ENCODE measurements around the gene UBL3. TPM values are rescaled to one million over a fixed set of nuclear protein-coding genes. Genes with fewer than 3 reads are reported as not detected.

UBL3 gene
- total RNA-seq, 1 experiment from 2014 or later, result 24.4 TPM

- Histone ChIP-seq H3K4me2 (no peak overlapping the region), H3K9me2 (ENCODE audit: insufficient read depth) (no peaks in the 10 kb centered on the region), H3K36me3 (ENCODE audit: low read depth) (no peaks in the 10 kb centered on the region), H3F3A (ENCODE audit: insufficient read depth, low read depth) (no peaks in the 10 kb centered on the region), H3K9me3 (ENCODE audit: insufficient read depth, low read depth) (peaks cover 4% of the 10 kb centered on the region; the same call in 1 of the 2 replicates), H3K27ac (no peak overlapping the region), H2AFZ (no peak overlapping the region), H4K20me1 (ENCODE audit: insufficient read depth) (peaks cover 20% of the 10 kb centered on the region), H3K4me1 (replicated peaks; ENCODE audit: insufficient read depth) (no peaks in the 10 kb centered on the region), H3K27me3 (ENCODE audit: insufficient read depth, low read depth) (no peaks in the 10 kb centered on the region), H3K4me3 (no peak overlapping the region), H3K79me2 (ENCODE audit: low read depth) (peaks cover 92% of the 10 kb centered on the region)
- CTCF ChIA-PET, result no interaction called here
- TF ChIP-seq CTCF (conservative IDR thresholded peaks at IDR 0.05) (no peak), EZH2 (IDR thresholded peaks at IDR 0.05; ENCODE audit: low read depth) (no peak)
- intact Hi-C loops (cut with micrococcal nuclease; ENCODE audit: unreplicated experiment), result no loop called here
- no peak for DNase-seq
- POLR2A ChIA-PET (ENCODE audit: unreplicated experiment), result no interaction called here
- BruUV-seq (replicated peaks), result no TSS peak
Observed at GRCh38 chr13:29810898-29811297, 39.5 kb downstream of the UBL3 start.

GRCh38 chr13:29810145-29810742 lies 40.2 kb downstream of the UBL3 start:
- DNase-seq, result no peak
- Histone ChIP-seq H3K9me2 (ENCODE audit: insufficient read depth) (no peaks in the 10 kb centered on the region), H3K79me2 (ENCODE audit: low read depth) (peaks cover 92% of the 10 kb centered on the region), H3K4me3 (no peak overlapping the region), H3F3A (ENCODE audit: insufficient read depth, low read depth) (no peaks in the 10 kb centered on the region), H3K9me3 (ENCODE audit: insufficient read depth, low read depth) (peaks cover 4% of the 10 kb centered on the region; the same call in 1 of the 2 replicates), H2AFZ (no peak overlapping the region), H3K4me1 (replicated peaks; ENCODE audit: insufficient read depth) (no peaks in the 10 kb centered on the region), H4K20me1 (ENCODE audit: insufficient read depth) (peaks cover 17% of the 10 kb centered on the region), H3K27ac (no peak overlapping the region), H3K36me3 (ENCODE audit: low read depth) (no peaks in the 10 kb centered on the region), H3K4me2 (no peak overlapping the region), H3K27me3 (ENCODE audit: insufficient read depth, low read depth) (no peaks in the 10 kb centered on the region)
- intact Hi-C loops (cut with micrococcal nuclease; ENCODE audit: unreplicated experiment), result no loop called here
- POLR2A ChIA-PET (ENCODE audit: unreplicated experiment), result no interaction called here
- CTCF ChIA-PET, result interaction anchor here (0.5 kb wide), 1 partner anchor 1173 kb away, joined by 3 read pairs; no protein-coding TSS in a partner anchor
- no TSS peak for BruUV-seq (replicated peaks)
- TF ChIP-seq CTCF (conservative IDR thresholded peaks at IDR 0.05) (no peak), EZH2 (IDR thresholded peaks at IDR 0.05; ENCODE audit: low read depth) (no peak)

GRCh38 chr13:29808264-29808663 lies 42.2 kb downstream of the UBL3 start:
- Histone ChIP-seq H3K9me3 (ENCODE audit: insufficient read depth, low read depth) (peaks cover 4% of the 10 kb centered on the region; the same call in 1 of the 2 replicates), H3K27me3 (ENCODE audit: insufficient read depth, low read depth) (no peaks in the 10 kb centered on the region), H3K4me1 (replicated peaks; ENCODE audit: insufficient read depth) (no peaks in the 10 kb centered on the region), H3K9me2 (ENCODE audit: insufficient read depth) (no peaks in the 10 kb centered on the region; the same call in 1 of the 2 replicates), H2AFZ (no peak overlapping the region), H4K20me1 (ENCODE audit: insufficient read depth) (peaks cover 12% of the 10 kb centered on the region; the same call in 1 of the 2 replicates), H3K79me2 (ENCODE audit: low read depth) (peaks cover 94% of the 10 kb centered on the region), H3F3A (ENCODE audit: insufficient read depth, low read depth) (no peaks in the 10 kb centered on the region), H3K27ac (no peak overlapping the region), H3K4me2 (no peak overlapping the region), H3K36me3 (ENCODE audit: low read depth) (no peaks in the 10 kb centered on the region), H3K4me3 (no peak overlapping the region)
- no peak for TF ChIP-seq EZH2 (IDR thresholded peaks at IDR 0.05; ENCODE audit: low read depth)
- no peak for TF ChIP-seq CTCF (conservative IDR thresholded peaks at IDR 0.05)
- ChIA-PET POLR2A (ENCODE audit: unreplicated experiment) (no interaction called here), CTCF (no interaction called here)
- intact Hi-C loops (cut with micrococcal nuclease; ENCODE audit: unreplicated experiment), result no loop called here
- BruUV-seq (replicated peaks), result no TSS peak
- no peak for DNase-seq

All from PC-9 (cell line).